Keratinocyte (primary cell): ENCODE results near the gene ARHGEF3.

Source experiments
- EZH2 ChIP-seq: IDR thresholded peaks from one replicate; pipeline ENCODE4 v1.6.1; 2012; ENCODE audit warnings: inconsistent platforms, mild to moderate bottlenecking, low read length, moderate library complexity
- TF ChIP-seq, protein P1 (sequence below), 3 experiments: IDR thresholded peaks in 1 of 3; conservative IDR thresholded peaks in 1 of 3; optimal IDR thresholded peaks in 1 of 3; 2 replicates in 2 of 3; 3 replicates in 1 of 3; pipeline versions ENCODE3 to v1.5.1; 2011; ENCODE audit warnings: low read length in 3 of 3, mild to moderate bottlenecking in 3 of 3, moderate library complexity in 2 of 3, control low read depth in 1 of 3, inconsistent platforms in 1 of 3; ENCODE audit not compliant: insufficient read depth in 2 of 3; ENCODE audit errors: extremely low read depth in 1 of 3

DNA sequence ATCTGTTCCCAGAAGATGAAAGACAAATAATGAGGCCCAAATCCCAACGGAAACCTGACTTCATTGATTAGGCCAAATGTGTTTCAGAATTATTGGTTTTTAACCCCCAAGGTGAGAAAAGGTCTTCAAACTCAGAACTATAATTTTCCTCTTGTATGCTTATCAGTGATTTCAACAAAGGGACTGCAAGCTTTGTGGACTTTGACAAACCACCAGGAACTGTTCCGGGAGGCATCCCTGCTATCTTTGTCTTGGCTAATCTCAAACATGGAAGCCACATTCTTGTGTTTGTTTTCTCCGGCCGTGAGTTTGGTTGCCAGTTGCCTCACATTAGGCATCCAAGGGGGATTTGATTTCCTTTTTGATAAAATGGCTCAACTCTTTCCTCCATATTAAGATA, 19.5 kb downstream of the ARHGEF3 start:
- TF ChIP-seq, protein P1, sequence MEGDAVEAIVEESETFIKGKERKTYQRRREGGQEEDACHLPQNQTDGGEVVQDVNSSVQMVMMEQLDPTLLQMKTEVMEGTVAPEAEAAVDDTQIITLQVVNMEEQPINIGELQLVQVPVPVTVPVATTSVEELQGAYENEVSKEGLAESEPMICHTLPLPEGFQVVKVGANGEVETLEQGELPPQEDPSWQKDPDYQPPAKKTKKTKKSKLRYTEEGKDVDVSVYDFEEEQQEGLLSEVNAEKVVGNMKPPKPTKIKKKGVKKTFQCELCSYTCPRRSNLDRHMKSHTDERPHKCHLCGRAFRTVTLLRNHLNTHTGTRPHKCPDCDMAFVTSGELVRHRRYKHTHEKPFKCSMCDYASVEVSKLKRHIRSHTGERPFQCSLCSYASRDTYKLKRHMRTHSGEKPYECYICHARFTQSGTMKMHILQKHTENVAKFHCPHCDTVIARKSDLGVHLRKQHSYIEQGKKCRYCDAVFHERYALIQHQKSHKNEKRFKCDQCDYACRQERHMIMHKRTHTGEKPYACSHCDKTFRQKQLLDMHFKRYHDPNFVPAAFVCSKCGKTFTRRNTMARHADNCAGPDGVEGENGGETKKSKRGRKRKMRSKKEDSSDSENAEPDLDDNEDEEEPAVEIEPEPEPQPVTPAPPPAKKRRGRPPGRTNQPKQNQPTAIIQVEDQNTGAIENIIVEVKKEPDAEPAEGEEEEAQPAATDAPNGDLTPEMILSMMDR (optimal IDR thresholded peaks at IDR 0.05 in 1 of 3, IDR thresholded peaks at IDR 0.05 in 1 of 3, conservative IDR thresholded peaks at IDR 0.05 in 1 of 3; ENCODE audit: extremely low read depth in 1 of 3, insufficient read depth in 2 of 3, low read length in 3 of 3) = no peak
- TF ChIP-seq EZH2 = no peak
